Progenitor cell of endocrine pancreas (in vitro differentiated cells): ENCODE data around the gene ATP5F1C. TPM values are rescaled to one million over a fixed set of nuclear protein-coding genes. Genes with fewer than 3 reads are reported as not detected.

Experiments used
- DNase-seq: peaks from one replicate; pipeline ENCODE4 v3.0.0; 2021; ENCODE audit warnings: low spot score; ENCODE audit not compliant: unreplicated experiment
- H3K27ac Mint-ChIP-seq: 2 replicates; pipeline ENCODE4 v1.8.0; 2021; ENCODE audit warnings: mild to moderate bottlenecking, moderate library complexity, mixed read lengths
- H3K27me3 Mint-ChIP-seq: 2 replicates; pipeline ENCODE4 v1.8.0; 2021; ENCODE audit warnings: mixed read lengths
- H3K36me3 Mint-ChIP-seq: 2 replicates; pipeline ENCODE4 v1.8.0; 2022; ENCODE audit warnings: mixed read lengths; ENCODE audit not compliant: insufficient read depth
- H3K4me1 Mint-ChIP-seq: 2 replicates; pipeline ENCODE4 v1.8.0; 2021; ENCODE audit warnings: low read depth, mixed read lengths
- H3K4me3 Mint-ChIP-seq: 2 replicates; pipeline ENCODE4 v1.8.0; 2021; ENCODE audit warnings: low read depth, mild to moderate bottlenecking, moderate library complexity, mixed read lengths
- H3K9me3 Mint-ChIP-seq: 2 replicates; pipeline ENCODE4 v1.8.0; 2021; ENCODE audit warnings: low read depth, mixed read lengths
- CTCF ChIP-seq: fragments of 200-600 bp; sonication (generic); IDR thresholded peaks from one replicate; pipeline ENCODE4 v1.5.0; 2021; ENCODE audit warnings: antibody characterized with exemption, mild to moderate bottlenecking; ENCODE audit not compliant: unreplicated experiment
- total RNA-seq: library from RNA; stranded (reverse); gene quantifications from 2 replicates; pipeline ENCODE4 v1.2.1, GENCODE V29; 2021

ATP5F1C gene
- total RNA-seq, 1 donor from 2014 or later: 221 TPM

- Mint-ChIP-seq H3K36me3 (peaks cover 15% of the 10 kb centered on the region), H3K4me1 (peaks cover 3% of the 10 kb centered on the region), H3K9me3 (no peaks in the 10 kb centered on the region), H3K4me3 (no peak overlapping the region), H3K27me3 (no peaks in the 10 kb centered on the region), H3K27ac (no peak overlapping the region)
- TF ChIP-seq CTCF: no peak
- no peak for DNase-seq
Measured at GRCh38 chr10:7829289-7829834, 41.4 kb downstream of the ATP5F1C start.

- no peak for TF ChIP-seq CTCF
Measured at GRCh38 chr10:7832060-7832459, 44.1 kb downstream of the ATP5F1C start.

GRCh38 chr10:7833210-7833609 is 45.2 kb downstream of the ATP5F1C start:
- H3K27ac Mint-ChIP-seq: no peak overlapping the region
- H3K4me1 Mint-ChIP-seq: no peaks in the 10 kb centered on the region
- H3K4me3 Mint-ChIP-seq: no peak overlapping the region
- H3K27me3 Mint-ChIP-seq: no peaks in the 10 kb centered on the region
- peaks cover 8% of the 10 kb centered on the region for H3K36me3 Mint-ChIP-seq
- TF ChIP-seq CTCF: no peak
- no peaks in the 10 kb centered on the region for H3K9me3 Mint-ChIP-seq
- DNase-seq: no peak

More at GRCh38 chr10:7832060-7832459, 44.1 kb downstream of the ATP5F1C start:
- Mint-ChIP-seq H3K9me3 (no peaks in the 10 kb centered on the region), H3K4me1 (peaks cover under 1% of the 10 kb centered on the region), H3K36me3 (peaks cover 9% of the 10 kb centered on the region), H3K27me3 (no peaks in the 10 kb centered on the region), H3K4me3 (no peak overlapping the region), H3K27ac (no peak overlapping the region)
- DNase-seq: no peak

GRCh38 chr10:7834262-7834661 is 46.3 kb downstream of the ATP5F1C start:
- H3K4me1 Mint-ChIP-seq: no peaks in the 10 kb centered on the region
- no peaks in the 10 kb centered on the region for H3K27me3 Mint-ChIP-seq
- TF ChIP-seq CTCF: no peak
- H3K27ac Mint-ChIP-seq: no peak overlapping the region
- DNase-seq: no peak
- H3K4me3 Mint-ChIP-seq: no peak overlapping the region
- peaks cover 8% of the 10 kb centered on the region for H3K36me3 Mint-ChIP-seq
- no peaks in the 10 kb centered on the region for H3K9me3 Mint-ChIP-seq

GRCh38 chr10:7836571-7836970 is 48.6 kb downstream of the ATP5F1C start:
- Mint-ChIP-seq H3K27me3 (no peaks in the 10 kb centered on the region), H3K36me3 (peaks cover 6% of the 10 kb centered on the region), H3K27ac (no peak overlapping the region), H3K4me3 (no peak overlapping the region), H3K9me3 (no peaks in the 10 kb centered on the region), H3K4me1 (no peaks in the 10 kb centered on the region)
- DNase-seq: no peak
- TF ChIP-seq CTCF: no peak
